Gastroesophageal sphincter (tissue), 4 donors: ENCODE data around the gene TXK. TPM values are rescaled to one million over a fixed set of nuclear protein-coding genes. Genes with fewer than 3 reads are reported as not detected.

ENCODE experiments used
- ATAC-seq: fragments of 150-250 bp; one replicate; pipeline ENCODE4 v1.9.1; 2016; ENCODE audit warnings: mild to moderate bottlenecking, moderate library complexity
- H3K27ac ChIP-seq, 4 donors: fragments of 200-600 bp; sonication (generic) in 3 of 4; 1 replicate in 3 of 4; 2 replicates in 1 of 4; pipeline ENCODE4 v1.5.1; 2016 to 2019
- H3K27me3 ChIP-seq: fragments of 200-600 bp; sonication (generic); one replicate; pipeline ENCODE4 v1.5.1; 2019
- H3K36me3 ChIP-seq, 2 donors: fragments of 200-600 bp; sonication (generic); one replicate each; pipeline ENCODE4 v1.5.1; 2019; ENCODE audit warnings: control low read depth in 1 of 2
- H3K4me1 ChIP-seq, 3 donors: fragments of 200-600 bp; sonication (generic); 1 replicate in 2 of 3; 2 replicates in 1 of 3; pipeline ENCODE4 v1.5.1; 2016 to 2019; ENCODE audit warnings: control low read depth in 2 of 3
- H3K4me3 ChIP-seq, 2 donors: fragments of 200-600 bp; sonication (generic); one replicate each; pipeline ENCODE4 v1.5.1; 2019; ENCODE audit warnings: mild to moderate bottlenecking in 1 of 2, moderate library complexity in 1 of 2
- H3K9me3 ChIP-seq, 3 donors: fragments of 200-600 bp; sonication (generic); one replicate each; pipeline ENCODE4 v1.5.1; 2017 to 2019; ENCODE audit warnings: control low read depth in 2 of 3
- CTCF ChIP-seq, 4 experiments: fragments of 200-600 bp in 2 of 4; fragments of 450-650 bp in 2 of 4; sonication (generic) in 1 of 4; IDR thresholded peaks; one replicate each; pipeline ENCODE4 v1.5.1; 2017 to 2019; ENCODE audit warnings: antibody characterized with exemption in 4 of 4, mild to moderate bottlenecking in 2 of 4, moderate library complexity in 2 of 4
- EP300 ChIP-seq: sonication (generic); formaldehyde crosslinking; IDR thresholded peaks from one replicate; pipeline ENCODE4 v1.6.1; 2017; ENCODE audit warnings: antibody characterized with exemption, mild to moderate bottlenecking
- POLR2A ChIP-seq, 2 donors: fragments of 450-650 bp; IDR thresholded peaks; one replicate each; pipeline ENCODE4 v1.6.1; 2017; ENCODE audit warnings: antibody characterized with exemption in 2 of 2, mild to moderate bottlenecking in 2 of 2, moderate library complexity in 1 of 2
- POLR2AphosphoS5 ChIP-seq: sonication (generic); formaldehyde crosslinking; IDR thresholded peaks from one replicate; pipeline ENCODE4 v1.6.1; 2017; ENCODE audit warnings: antibody characterized with exemption
- WGBS, 2 donors: methylation state at CpG; one replicate each; pipeline ENCODE4 v1.1.5; 2018; ENCODE audit warnings: low coverage in 1 of 2; 5-methylcytosine and 5-hydroxymethylcytosine counted together
- total RNA-seq, 4 donors: library from RNA; depleted of rRNA; stranded (reverse); fragments of >200 nt; gene quantifications; one replicate each; pipeline ENCODE4 v1.1.0, GENCODE V29; 2016

Gene TXK
- total RNA-seq, 4 donors from 2014 or later: 0.32 to 0.81 (median 0.39) TPM; not detected in 1

- H3K4me1 ChIP-seq: no peaks in the 10 kb centered on the region
- ATAC-seq: no peak
- H3K27ac ChIP-seq: no peak overlapping the region
- H3K4me3 ChIP-seq: no peak overlapping the region
- 63 to 73% methylated on average over 5 of the region's 5 CpGs for WGBS, 2 donors
- H3K9me3 ChIP-seq: no peaks in the 10 kb centered on the region
- H3K27me3 ChIP-seq: no peaks in the 10 kb centered on the region
- TF ChIP-seq POLR2AphosphoS5 (no peak), CTCF (IDR thresholded peaks at IDR 0.05) (peak in 2 of 4 experiments; percentile 29 to 37)
- H3K36me3 ChIP-seq: no peaks in the 10 kb centered on the region
These were observed 24.4 kb downstream of the TXK start for GRCh38 chr4:48109413-48110263.

- Histone ChIP-seq H3K27me3 (no peaks in the 10 kb centered on the region), H3K9me3 (no peaks in the 10 kb centered on the region), H3K36me3 (no peaks in the 10 kb centered on the region), H3K4me1 (no peaks in the 10 kb centered on the region), H3K4me3 (no peak overlapping the region), H3K27ac (no peak overlapping the region)
- no peak for ATAC-seq
- TF ChIP-seq POLR2A (IDR thresholded peaks at IDR 0.05) (no peak), POLR2AphosphoS5 (no peak), CTCF (IDR thresholded peaks at IDR 0.05) (no peak), EP300 (no peak)
- WGBS, 2 donors: 100% methylated on average over 2 of the region's 2 CpGs
These were observed 25.6 kb downstream of the TXK start for GRCh38 chr4:48108309-48109073.

GRCh38 chr4:48105230-48105629 lies 28.8 kb downstream of the TXK start:
- H3K36me3 ChIP-seq: no peaks in the 10 kb centered on the region
- no peaks in the 10 kb centered on the region for H3K27me3 ChIP-seq
- no peaks in the 10 kb centered on the region for H3K9me3 ChIP-seq
- ATAC-seq: no peak
- H3K27ac ChIP-seq: no peak overlapping the region
- no peaks in the 10 kb centered on the region for H3K4me1 ChIP-seq
- TF ChIP-seq EP300: no peak
- no peak for TF ChIP-seq CTCF (IDR thresholded peaks at IDR 0.05)
- TF ChIP-seq POLR2AphosphoS5: no peak
- TF ChIP-seq POLR2A (IDR thresholded peaks at IDR 0.05): no peak
- no peak overlapping the region for H3K4me3 ChIP-seq
- 42 to 83% methylated on average over 1 of the region's 1 CpG for WGBS, 2 donors

GRCh38 chr4:48103483-48104139 lies 30.4 kb downstream of the TXK start:
- Histone ChIP-seq H3K9me3 (no peaks in the 10 kb centered on the region), H3K4me1 (no peaks in the 10 kb centered on the region), H3K4me3 (no peak overlapping the region), H3K36me3 (no peaks in the 10 kb centered on the region), H3K27ac (no peak overlapping the region), H3K27me3 (no peaks in the 10 kb centered on the region)
- no peak for ATAC-seq
- WGBS, 2 donors: 100% methylated on average over 1 to 3 of the region's 3 CpGs
- TF ChIP-seq POLR2A (IDR thresholded peaks at IDR 0.05): no peak
- no peak for TF ChIP-seq POLR2AphosphoS5
- no peak for TF ChIP-seq EP300
- no peak for TF ChIP-seq CTCF (IDR thresholded peaks at IDR 0.05)
